H1 (cell line): ENCODE data around the gene DDX60.

ENCODE experiments used
- POLR2AphosphoS5 ChIP-seq: IDR thresholded peaks from 2 replicates; pipeline ENCODE4 v1.6.1; 2011; ENCODE audit warnings: low read depth, low read length
- TF ChIP-seq, protein P1 (sequence below), 3 experiments: IDR thresholded peaks; 1 replicate in 2 of 3; 2 replicates in 1 of 3; pipeline versions ENCODE4 v1.5.1 to v1.6.1; 2011; ENCODE audit warnings: low read length in 3 of 3, mild to moderate bottlenecking in 3 of 3, inconsistent platforms in 2 of 3, low read depth in 1 of 3, moderate library complexity in 1 of 3; ENCODE audit not compliant: insufficient read depth in 1 of 3; ENCODE audit errors: control extremely low read depth in 1 of 3

DNA sequence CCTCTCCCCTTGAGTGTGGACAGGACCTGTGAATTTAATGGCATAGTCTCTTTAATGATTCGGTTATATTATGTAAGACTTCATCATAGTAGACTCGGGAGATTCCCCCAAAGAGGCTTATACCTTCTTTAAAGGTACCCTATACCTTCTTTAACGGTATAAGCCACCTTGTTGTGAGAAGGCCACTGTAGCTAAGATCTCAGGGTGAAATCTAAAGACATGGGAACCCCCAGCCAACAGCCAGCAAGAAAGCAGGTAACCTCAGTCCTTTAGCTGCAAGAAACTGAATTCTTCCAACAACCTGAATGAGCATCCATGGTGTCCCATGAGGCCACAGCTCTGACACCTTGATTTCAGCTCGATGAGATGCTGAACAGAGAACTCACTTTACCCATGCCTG is 931 bp downstream of the DDX60 start:
- no peak for TF ChIP-seq POLR2AphosphoS5
- TF ChIP-seq, protein P1, sequence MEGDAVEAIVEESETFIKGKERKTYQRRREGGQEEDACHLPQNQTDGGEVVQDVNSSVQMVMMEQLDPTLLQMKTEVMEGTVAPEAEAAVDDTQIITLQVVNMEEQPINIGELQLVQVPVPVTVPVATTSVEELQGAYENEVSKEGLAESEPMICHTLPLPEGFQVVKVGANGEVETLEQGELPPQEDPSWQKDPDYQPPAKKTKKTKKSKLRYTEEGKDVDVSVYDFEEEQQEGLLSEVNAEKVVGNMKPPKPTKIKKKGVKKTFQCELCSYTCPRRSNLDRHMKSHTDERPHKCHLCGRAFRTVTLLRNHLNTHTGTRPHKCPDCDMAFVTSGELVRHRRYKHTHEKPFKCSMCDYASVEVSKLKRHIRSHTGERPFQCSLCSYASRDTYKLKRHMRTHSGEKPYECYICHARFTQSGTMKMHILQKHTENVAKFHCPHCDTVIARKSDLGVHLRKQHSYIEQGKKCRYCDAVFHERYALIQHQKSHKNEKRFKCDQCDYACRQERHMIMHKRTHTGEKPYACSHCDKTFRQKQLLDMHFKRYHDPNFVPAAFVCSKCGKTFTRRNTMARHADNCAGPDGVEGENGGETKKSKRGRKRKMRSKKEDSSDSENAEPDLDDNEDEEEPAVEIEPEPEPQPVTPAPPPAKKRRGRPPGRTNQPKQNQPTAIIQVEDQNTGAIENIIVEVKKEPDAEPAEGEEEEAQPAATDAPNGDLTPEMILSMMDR (IDR thresholded peaks at IDR 0.05; ENCODE audit: control extremely low read depth in 1 of 3, insufficient read depth in 1 of 3, low read depth in 1 of 3, low read length in 3 of 3) = no peak
